Peyer's patch (tissue), 4 donors: ENCODE data around the gene RND3.

ENCODE experiments used
- POLR2A ChIP-seq, 2 donors: fragments of 450-650 bp; IDR thresholded peaks; one replicate each; pipeline ENCODE4 v1.5.1; 2017; ENCODE audit warnings: antibody characterized with exemption in 2 of 2, mild to moderate bottlenecking in 2 of 2, moderate library complexity in 2 of 2
- TF ChIP-seq, protein P1 (sequence below), 6 experiments: fragments of 450-650 bp in 4 of 6; fragments of 200-600 bp in 2 of 6; sonication (generic) in 1 of 6; IDR thresholded peaks; one replicate each; pipeline ENCODE4 v1.5.1; 2017 to 2019; ENCODE audit warnings: antibody characterized with exemption in 6 of 6, mild to moderate bottlenecking in 3 of 6, moderate library complexity in 1 of 6

DNA sequence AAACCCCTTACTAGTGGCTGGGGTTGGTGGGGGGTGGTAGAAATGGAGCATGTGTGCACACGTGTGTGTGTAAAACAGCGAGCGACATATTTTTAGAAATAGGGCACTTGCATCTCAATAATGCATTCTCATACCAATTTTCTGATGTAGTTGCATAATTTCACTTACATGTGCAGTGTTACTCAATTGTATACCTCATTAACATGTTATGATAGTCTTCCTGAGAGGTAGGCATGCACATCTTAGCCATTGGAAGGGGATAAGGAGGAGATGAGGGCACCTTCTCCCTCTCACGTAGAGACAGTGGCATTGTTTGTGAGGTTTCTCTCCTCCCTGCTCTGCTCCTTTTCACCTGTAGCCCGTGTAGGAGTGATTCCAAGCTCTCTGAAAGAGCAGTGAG, 44.6 kb upstream of the RND3 start:
- TF ChIP-seq, protein P1, sequence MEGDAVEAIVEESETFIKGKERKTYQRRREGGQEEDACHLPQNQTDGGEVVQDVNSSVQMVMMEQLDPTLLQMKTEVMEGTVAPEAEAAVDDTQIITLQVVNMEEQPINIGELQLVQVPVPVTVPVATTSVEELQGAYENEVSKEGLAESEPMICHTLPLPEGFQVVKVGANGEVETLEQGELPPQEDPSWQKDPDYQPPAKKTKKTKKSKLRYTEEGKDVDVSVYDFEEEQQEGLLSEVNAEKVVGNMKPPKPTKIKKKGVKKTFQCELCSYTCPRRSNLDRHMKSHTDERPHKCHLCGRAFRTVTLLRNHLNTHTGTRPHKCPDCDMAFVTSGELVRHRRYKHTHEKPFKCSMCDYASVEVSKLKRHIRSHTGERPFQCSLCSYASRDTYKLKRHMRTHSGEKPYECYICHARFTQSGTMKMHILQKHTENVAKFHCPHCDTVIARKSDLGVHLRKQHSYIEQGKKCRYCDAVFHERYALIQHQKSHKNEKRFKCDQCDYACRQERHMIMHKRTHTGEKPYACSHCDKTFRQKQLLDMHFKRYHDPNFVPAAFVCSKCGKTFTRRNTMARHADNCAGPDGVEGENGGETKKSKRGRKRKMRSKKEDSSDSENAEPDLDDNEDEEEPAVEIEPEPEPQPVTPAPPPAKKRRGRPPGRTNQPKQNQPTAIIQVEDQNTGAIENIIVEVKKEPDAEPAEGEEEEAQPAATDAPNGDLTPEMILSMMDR (IDR thresholded peaks at IDR 0.05) = no peak
- no peak for TF ChIP-seq POLR2A (IDR thresholded peaks at IDR 0.05)
